GM23248 (cell line): Measurements from ENCODE around the gene ADAM15. TPM values are rescaled to one million over a fixed set of nuclear protein-coding genes. Genes with fewer than 3 reads are reported as not detected.

ENCODE experiments used
- DNase-seq: peaks from one replicate; pipeline ENCODE4 v3.0.0-alpha.2; 2015
- H2AFZ ChIP-seq: fragments of 200-600 bp; sonication (generic); 2 replicates; pipeline ENCODE4 v1.6.1; 2016; ENCODE audit warnings: antibody characterized with exemption
- H3F3A ChIP-seq: fragments of 200-600 bp; sonication (generic); 2 replicates; pipeline ENCODE4 v1.6.1; 2016; ENCODE audit warnings: mild to moderate bottlenecking, antibody characterized with exemption, mixed run types; ENCODE audit not compliant: insufficient read depth
- H3K27ac ChIP-seq: fragments of 200-600 bp; sonication (generic); 2 replicates; pipeline ENCODE4 v1.5.1; 2016; ENCODE audit warnings: mild to moderate bottlenecking
- H3K27me3 ChIP-seq: fragments of 200-600 bp; sonication (generic); replicated peaks from 2 replicates; pipeline ENCODE4 v1.6.1; 2016; ENCODE audit warnings: mild to moderate bottlenecking; ENCODE audit not compliant: insufficient read depth
- H3K36me3 ChIP-seq: fragments of 200-600 bp; sonication (generic); 2 replicates; pipeline ENCODE4 v1.6.1; 2016; ENCODE audit warnings: low read depth, mild to moderate bottlenecking
- H3K4me1 ChIP-seq: fragments of 200-600 bp; sonication (generic); 2 replicates; pipeline ENCODE4 v1.6.1; 2016; ENCODE audit warnings: mild to moderate bottlenecking; ENCODE audit not compliant: insufficient read depth
- H3K4me2 ChIP-seq: fragments of 200-600 bp; sonication (generic); one replicate; pipeline ENCODE4 v1.6.1; 2016; ENCODE audit warnings: mild to moderate bottlenecking; ENCODE audit not compliant: unreplicated experiment
- H3K4me3 ChIP-seq: fragments of 200-600 bp; sonication (generic); 2 replicates; pipeline ENCODE4 v1.5.1; 2016; ENCODE audit warnings: mild to moderate bottlenecking
- H3K79me2 ChIP-seq: fragments of 200-600 bp; sonication (generic); 2 replicates; pipeline ENCODE4 v1.6.1; 2016; ENCODE audit warnings: mild to moderate bottlenecking; ENCODE audit not compliant: insufficient read depth
- H3K9ac ChIP-seq: fragments of 200-600 bp; sonication (generic); 2 replicates; pipeline ENCODE4 v1.6.1; 2016; ENCODE audit warnings: mild to moderate bottlenecking
- H3K9me2 ChIP-seq: fragments of 200-600 bp; sonication (generic); 2 replicates; pipeline ENCODE4 v1.6.1; 2016; ENCODE audit warnings: mixed run types, mild to moderate bottlenecking, moderate library complexity; ENCODE audit not compliant: insufficient read depth
- H3K9me3 ChIP-seq: fragments of 200-600 bp; sonication (generic); one replicate; pipeline ENCODE4 v1.6.1; 2017; ENCODE audit warnings: low read depth
- H4K20me1 ChIP-seq: fragments of 200-600 bp; sonication (generic); 2 replicates; pipeline ENCODE4 v1.6.0; 2016; ENCODE audit not compliant: insufficient read depth
- EZH2 ChIP-seq: fragments of 200-600 bp; sonication (generic); IDR thresholded peaks from 2 replicates; pipeline ENCODE4 v1.6.1; 2018; ENCODE audit warnings: antibody characterized with exemption, mild to moderate bottlenecking; ENCODE audit not compliant: insufficient read depth, poor library complexity, severe bottlenecking
- EZH2phosphoT487 ChIP-seq: fragments of 200-600 bp; sonication (generic); IDR thresholded peaks from 2 replicates; pipeline ENCODE4 v1.6.1; 2018; ENCODE audit warnings: antibody characterized with exemption, moderate library complexity, mild to moderate bottlenecking, low read depth; ENCODE audit not compliant: insufficient read depth
- WGBS, 2 experiments: methylation state at CpG; one replicate each; pipeline ENCODE4 v1.1.6; 2015 to 2017; ENCODE audit warnings: low lambda C conversion rate in 2 of 2, low coverage in 1 of 2; ENCODE audit errors: missing lambda C conversion rate in 2 of 2; 5-methylcytosine and 5-hydroxymethylcytosine counted together
- in situ Hi-C: fragments of 300-500 bp; cut with MboI; formaldehyde crosslinking; loops from 2 replicates; pipeline ENCODE4 v1.15.0; 2020
- polyA plus RNA-seq: library from polyadenylated mRNA; unstranded; fragments of >200 nt; fragmentation: Nextera tagmentation; extraction: Ambion mirVana; gene quantifications from 2 replicates; pipeline ENCODE4 v1.2.1, GENCODE V29; 2016
- total RNA-seq: library from RNA; depleted of rRNA; stranded (reverse); fragments of >200 nt; shearing (Covaris generic); gene quantifications from 2 replicates; pipeline ENCODE4 v1.2.3, GENCODE V29; 2014

The ADAM15 gene
- total and polyA plus RNA-seq, 2 experiments from 2014 or later = 73.0 to 85.6 TPM

DNA sequence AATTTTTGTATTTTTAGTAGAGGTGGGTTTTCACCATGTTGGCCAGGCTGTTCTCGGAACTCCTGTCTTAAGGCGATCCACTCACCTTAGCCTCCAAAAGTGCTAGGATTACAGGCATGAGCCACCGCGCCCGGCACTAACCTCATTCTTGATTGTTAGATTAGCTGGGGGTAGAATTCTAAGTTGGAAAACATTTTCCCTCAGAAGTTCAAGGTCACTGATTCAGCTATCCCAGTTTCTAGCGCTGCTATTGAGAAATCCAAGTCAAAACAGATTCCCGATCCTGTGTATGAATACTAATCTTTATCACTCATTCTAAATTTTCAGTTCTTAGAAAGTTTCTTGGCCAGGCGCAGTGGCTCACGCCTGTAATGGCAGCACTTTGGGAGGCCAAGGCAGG is 52.2 kb downstream of the ADAM15 start:
- Histone ChIP-seq H3K9me2 (no peaks in the 10 kb centered on the region), H3K4me3 (no peak overlapping the region), H3K79me2 (no peaks in the 10 kb centered on the region), H3K36me3 (no peaks in the 10 kb centered on the region), H4K20me1 (no peaks in the 10 kb centered on the region), H3K27me3 (peaks cover 26% of the 10 kb centered on the region), H3K9me3 (no peaks in the 10 kb centered on the region), H3K4me1 (no peaks in the 10 kb centered on the region), H3F3A (no peaks in the 10 kb centered on the region), H2AFZ (no peak overlapping the region), H3K4me2 (no peak overlapping the region), H3K27ac (no peak overlapping the region), H3K9ac (no peak overlapping the region)
- TF ChIP-seq EZH2phosphoT487 (no peak), EZH2 (no peak)
- 78 to 79% methylated on average over 9 of the region's 9 CpGs for WGBS, 2 experiments
- no peak for DNase-seq
- in situ Hi-C loops = no loop called here

DNA sequence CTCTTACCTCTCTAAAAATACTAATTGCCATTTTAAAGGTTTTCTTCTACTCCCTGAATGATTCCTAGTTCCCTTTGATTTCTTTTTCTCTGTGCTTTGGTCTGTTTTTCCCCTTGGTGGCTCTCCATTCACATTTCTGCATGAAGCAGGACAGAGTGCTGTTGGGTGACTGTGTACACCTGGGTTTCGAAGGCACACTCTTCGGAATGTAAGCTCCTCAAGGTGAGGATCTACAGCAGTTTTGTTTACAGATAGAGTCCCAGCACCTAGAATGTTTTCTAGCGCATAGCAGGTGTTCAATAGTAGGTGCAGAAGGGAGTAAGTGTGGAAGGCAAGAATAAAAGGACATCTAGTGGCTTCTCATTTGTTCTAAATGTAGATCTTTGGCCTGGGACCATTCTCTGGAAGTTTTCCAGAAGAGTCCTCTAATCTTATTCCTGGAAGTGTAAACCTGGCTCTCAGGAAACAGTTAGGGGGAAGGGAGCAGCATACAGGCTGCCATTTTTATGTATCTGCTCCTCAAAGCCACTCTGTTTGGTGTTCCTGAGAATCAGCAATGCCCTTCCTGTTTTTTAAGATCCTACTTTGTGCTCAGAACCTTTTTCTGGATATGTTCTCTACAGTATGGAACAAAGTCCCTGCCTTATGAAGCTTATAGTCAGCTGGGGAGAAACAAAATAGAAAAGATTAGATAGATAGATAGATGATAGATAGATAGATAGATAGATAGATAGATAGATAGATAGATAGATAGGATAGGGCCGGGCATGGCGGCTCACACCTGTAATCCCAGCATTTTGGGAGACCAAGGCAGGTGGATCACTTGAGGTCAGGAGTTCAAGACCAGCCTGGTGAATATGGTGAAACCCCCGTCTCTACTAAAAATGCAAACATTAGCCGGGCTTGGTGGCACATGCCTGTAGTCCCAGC is 53.8 kb downstream of the ADAM15 start:
- no peak for DNase-seq
- Histone ChIP-seq H3F3A (no peaks in the 10 kb centered on the region), H3K9me3 (no peaks in the 10 kb centered on the region), H3K36me3 (no peaks in the 10 kb centered on the region), H3K27me3 (peaks cover 26% of the 10 kb centered on the region), H3K9ac (no peak overlapping the region), H3K79me2 (no peaks in the 10 kb centered on the region), H3K4me3 (no peak overlapping the region), H3K9me2 (no peaks in the 10 kb centered on the region), H3K4me1 (no peaks in the 10 kb centered on the region), H3K4me2 (no peak overlapping the region), H3K27ac (no peak overlapping the region), H2AFZ (no peak overlapping the region), H4K20me1 (no peaks in the 10 kb centered on the region)
- 56 to 58% methylated on average over 7 of the region's 7 CpGs for WGBS, 2 experiments
- TF ChIP-seq EZH2phosphoT487 (no peak), EZH2 (no peak)
- in situ Hi-C loops = no loop called here

DNA sequence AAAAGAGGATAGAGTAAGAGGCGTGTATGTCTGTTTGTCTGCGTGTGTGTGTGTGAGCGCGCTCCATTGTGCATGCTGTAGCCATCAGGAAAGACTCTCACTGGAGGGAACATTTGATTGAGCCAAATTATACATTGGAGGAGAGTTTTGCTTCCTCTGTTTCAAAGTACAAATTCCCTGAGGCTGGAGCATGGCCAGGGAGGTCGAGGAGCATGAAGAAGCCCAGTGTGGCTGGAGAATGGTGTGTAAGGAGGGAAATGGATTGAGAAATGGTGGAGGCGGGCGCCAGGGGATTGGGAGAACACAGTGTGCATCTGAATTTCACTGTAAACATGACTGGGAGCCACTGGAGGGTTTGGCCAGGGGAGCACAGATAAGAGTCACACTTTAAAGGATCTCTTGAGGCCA is 54.5 kb downstream of the ADAM15 start:
- WGBS, 2 experiments = 61 to 62% methylated on average over 7 of the region's 7 CpGs
- no peak overlapping the region for H2AFZ ChIP-seq
- no peaks in the 10 kb centered on the region for H3K9me2 ChIP-seq
- H3K27ac ChIP-seq = no peak overlapping the region
- no peak overlapping the region for H3K9ac ChIP-seq
- no peak for TF ChIP-seq EZH2phosphoT487
- TF ChIP-seq EZH2 = no peak
- H3K4me1 ChIP-seq = no peaks in the 10 kb centered on the region
- H3K9me3 ChIP-seq = no peaks in the 10 kb centered on the region
- H4K20me1 ChIP-seq = no peaks in the 10 kb centered on the region
- H3K4me3 ChIP-seq = no peak overlapping the region
- H3F3A ChIP-seq = no peaks in the 10 kb centered on the region
- no peak overlapping the region for H3K4me2 ChIP-seq
- no peak for DNase-seq
- H3K36me3 ChIP-seq = no peaks in the 10 kb centered on the region
- no peaks in the 10 kb centered on the region for H3K79me2 ChIP-seq
- in situ Hi-C loops = no loop called here
- peaks cover 26% of the 10 kb centered on the region for H3K27me3 ChIP-seq

DNA sequence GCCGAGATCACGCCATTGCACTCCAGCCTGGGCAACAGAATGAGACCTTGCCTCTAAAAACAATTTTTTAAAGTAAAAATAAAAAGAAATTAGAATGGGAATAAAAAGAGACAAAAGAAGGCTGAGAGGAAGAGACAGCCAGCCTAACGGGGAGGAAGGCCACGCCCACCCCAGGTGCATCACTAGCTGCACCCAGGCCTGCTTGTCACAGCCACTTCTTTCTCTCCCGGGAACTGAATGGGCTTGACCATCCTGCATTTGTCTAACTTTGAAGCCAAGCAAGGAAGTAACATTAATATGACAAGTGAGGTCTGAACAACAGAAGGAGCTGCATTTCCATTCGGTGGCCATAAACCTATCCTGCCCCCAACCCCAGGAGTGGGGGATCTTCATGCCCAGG is 55.7 kb downstream of the ADAM15 start:
- DNase-seq = no peak
- H4K20me1 ChIP-seq = no peaks in the 10 kb centered on the region
- H3K27ac ChIP-seq = no peak overlapping the region
- H3K9ac ChIP-seq = no peak overlapping the region
- no peak overlapping the region for H3K4me2 ChIP-seq
- in situ Hi-C loops = no loop called here
- H3K4me3 ChIP-seq = no peak overlapping the region
- H3F3A ChIP-seq = no peaks in the 10 kb centered on the region
- H3K9me2 ChIP-seq = no peaks in the 10 kb centered on the region
- H3K27me3 ChIP-seq = peaks cover 26% of the 10 kb centered on the region
- H3K4me1 ChIP-seq = no peaks in the 10 kb centered on the region
- 28 to 35% methylated on average over 6 of the region's 6 CpGs for WGBS, 2 experiments
- no peaks in the 10 kb centered on the region for H3K36me3 ChIP-seq
- H2AFZ ChIP-seq = no peak overlapping the region
- H3K79me2 ChIP-seq = no peaks in the 10 kb centered on the region
- TF ChIP-seq EZH2phosphoT487 (no peak), EZH2 (no peak)
- H3K9me3 ChIP-seq = no peaks in the 10 kb centered on the region
